DOHH2 (cell line): ENCODE data around the gene BASP1.

ENCODE experiments used
- H3F3A ChIP-seq: fragments of 200-600 bp; sonication (generic), shearing (Covaris generic); 2 replicates; pipeline ENCODE4 v1.6.0; 2016; ENCODE audit warnings: antibody characterized with exemption, mild to moderate bottlenecking; ENCODE audit not compliant: control insufficient read depth, insufficient read depth
- H3K27ac ChIP-seq: fragments of 200-600 bp; sonication (generic); 2 replicates; pipeline ENCODE4 v1.5.1; 2014; ENCODE audit warnings: low read depth, mild to moderate bottlenecking, low read length, moderate library complexity
- H3K27me3 ChIP-seq: fragments of 200-600 bp; sonication (generic); 2 replicates; pipeline ENCODE4 v1.6.1; 2014; ENCODE audit warnings: mild to moderate bottlenecking, low read length, mixed read lengths; ENCODE audit not compliant: control insufficient read depth
- H3K36me3 ChIP-seq: fragments of 200-600 bp; sonication (generic); 2 replicates; pipeline ENCODE4 v1.6.1; 2014; ENCODE audit warnings: mild to moderate bottlenecking, low read length, moderate library complexity, mixed read lengths; ENCODE audit not compliant: control insufficient read depth
- H3K4me1 ChIP-seq: fragments of 200-600 bp; sonication (generic); 2 replicates; pipeline ENCODE4 v1.6.1; 2014; ENCODE audit warnings: mild to moderate bottlenecking, low read length, mixed read lengths; ENCODE audit not compliant: control insufficient read depth
- H3K4me2 ChIP-seq: fragments of 200-600 bp; sonication (generic); 2 replicates; pipeline ENCODE4 v1.6.0; 2014; ENCODE audit warnings: mild to moderate bottlenecking, low read length, moderate library complexity
- H3K4me3 ChIP-seq: fragments of 200-600 bp; sonication (generic); 2 replicates; pipeline ENCODE4 v1.5.1; 2014; ENCODE audit warnings: mild to moderate bottlenecking, low read length, mixed read lengths
- H3K79me2 ChIP-seq: fragments of 200-600 bp; sonication (generic); 2 replicates; pipeline ENCODE4 v1.6.1; 2014; ENCODE audit warnings: mild to moderate bottlenecking, low read length, mixed read lengths; ENCODE audit not compliant: control insufficient read depth
- H3K9me2 ChIP-seq: fragments of 200-600 bp; sonication (generic); replicated peaks from 2 replicates; pipeline ENCODE4 v1.6.1; 2014; ENCODE audit warnings: mild to moderate bottlenecking, low read length, mixed read lengths; ENCODE audit not compliant: control insufficient read depth
- H3K9me3 ChIP-seq: fragments of 200-600 bp; sonication (generic); 2 replicates; pipeline ENCODE4 v1.6.1; 2014; ENCODE audit warnings: antibody characterized with exemption, low read length, mixed read lengths; ENCODE audit not compliant: control insufficient read depth, insufficient read depth
- H4K20me1 ChIP-seq: fragments of 200-600 bp; sonication (generic); 2 replicates; pipeline ENCODE4 v1.6.0; 2014; ENCODE audit warnings: low read depth, mild to moderate bottlenecking, antibody characterized with exemption, low read length, moderate library complexity; ENCODE audit not compliant: control insufficient read depth, insufficient read depth
- CTCF ChIP-seq: fragments of 200-600 bp; sonication (generic); IDR thresholded peaks from one replicate; pipeline ENCODE4 v1.5.1; 2014; ENCODE audit warnings: antibody characterized with exemption, mild to moderate bottlenecking, low read depth, low read length; ENCODE audit not compliant: poor library complexity, severe bottlenecking
- EZH2phosphoT487 ChIP-seq: fragments of 200-600 bp; sonication (generic); IDR thresholded peaks from 2 replicates; pipeline ENCODE4 v1.6.1; 2017; ENCODE audit warnings: borderline replicate concordance, mild to moderate bottlenecking, antibody characterized with exemption, low read length, moderate library complexity, mixed read lengths

BASP1 gene

GRCh38 chr5:17185773-17186172 is 31.7 kb upstream of the BASP1 start:
- Histone ChIP-seq H3F3A (no peaks in the 10 kb centered on the region), H3K4me2 (no peak overlapping the region), H3K4me1 (no peaks in the 10 kb centered on the region), H3K36me3 (no peaks in the 10 kb centered on the region), H3K27ac (no peak overlapping the region), H3K79me2 (no peaks in the 10 kb centered on the region), H4K20me1 (no peaks in the 10 kb centered on the region), H3K4me3 (no peak overlapping the region), H3K27me3 (no peaks in the 10 kb centered on the region), H3K9me2 (no peaks in the 10 kb centered on the region), H3K9me3 (no peaks in the 10 kb centered on the region)
- TF ChIP-seq CTCF = no peak
- no peak for TF ChIP-seq EZH2phosphoT487

- Histone ChIP-seq H3F3A (no peaks in the 10 kb centered on the region), H4K20me1 (no peaks in the 10 kb centered on the region), H3K9me2 (no peaks in the 10 kb centered on the region), H3K27ac (no peak overlapping the region), H3K27me3 (no peaks in the 10 kb centered on the region), H3K79me2 (no peaks in the 10 kb centered on the region), H3K4me3 (no peak overlapping the region), H3K4me2 (no peak overlapping the region), H3K4me1 (no peaks in the 10 kb centered on the region), H3K36me3 (no peaks in the 10 kb centered on the region), H3K9me3 (no peaks in the 10 kb centered on the region)
- TF ChIP-seq EZH2phosphoT487 (no peak), CTCF (no peak)
Measured at GRCh38 chr5:17186256-17186655, 31.2 kb upstream of the BASP1 start.

- H3K4me2 ChIP-seq = no peak overlapping the region
Measured at GRCh38 chr5:17187011-17187785, 30.2 kb upstream of the BASP1 start.

More at GRCh38 chr5:17187011-17187785, 30.2 kb upstream of the BASP1 start:
- Histone ChIP-seq H3K27me3 (no peaks in the 10 kb centered on the region), H3K79me2 (no peaks in the 10 kb centered on the region), H3K9me3 (no peaks in the 10 kb centered on the region), H3K36me3 (no peaks in the 10 kb centered on the region), H3K27ac (no peak overlapping the region), H3K4me3 (no peak overlapping the region), H3K4me1 (no peaks in the 10 kb centered on the region), H3K9me2 (no peaks in the 10 kb centered on the region), H4K20me1 (no peaks in the 10 kb centered on the region), H3F3A (no peaks in the 10 kb centered on the region)
- no peak for TF ChIP-seq EZH2phosphoT487
- TF ChIP-seq CTCF = no peak
